IMR-90 (cell line): ENCODE results near the gene TMEM184C.

Experiments
- CEBPB ChIP-seq: IDR thresholded peaks from 2 replicates; pipeline ENCODE4 v1.6.1; 2012; ENCODE audit warnings: low read depth, low read length, improper control_type of control experiment
- CTCF ChIP-seq: conservative IDR thresholded peaks from 2 replicates; pipeline ENCODE4 v1.5.1; 2012; ENCODE audit warnings: mild to moderate bottlenecking, low read depth, low read length, improper control_type of control experiment
- MAZ ChIP-seq: IDR thresholded peaks from 2 replicates; pipeline ENCODE4 v1.6.1; 2012; ENCODE audit warnings: low read depth, mild to moderate bottlenecking, low read length, improper control_type of control experiment, moderate library complexity, borderline replicate concordance
- MXI1 ChIP-seq: IDR thresholded peaks from 2 replicates; pipeline ENCODE4 v1.6.1; 2012; ENCODE audit warnings: low read depth, mild to moderate bottlenecking, low read length, moderate library complexity, borderline replicate concordance
- POLR2A ChIP-seq: IDR thresholded peaks from 2 replicates; pipeline ENCODE4 v1.6.1; 2012; ENCODE audit warnings: mild to moderate bottlenecking, low read depth, low read length
- RFX5 ChIP-seq: IDR thresholded peaks from 2 replicates; pipeline ENCODE4 v1.8.0; 2012; ENCODE audit warnings: low read depth, mild to moderate bottlenecking, low read length, moderate library complexity
- USF2 ChIP-seq: fragments of 150-350 bp; IDR thresholded peaks from 2 replicates; pipeline ENCODE4 v1.6.1; 2017; ENCODE audit warnings: mild to moderate bottlenecking, antibody characterized with exemption, low read length, low read depth
- TF ChIP-seq, protein P1 (sequence below): fragments of 150-350 bp; IDR thresholded peaks from 2 replicates; pipeline ENCODE4 v1.6.1; 2016; ENCODE audit warnings: low read depth, mild to moderate bottlenecking, low read length, moderate library complexity, borderline replicate concordance

GRCh38 chr4:147674496-147674895, 57.3 kb downstream of the TMEM184C start:
- TF ChIP-seq CTCF (no peak), POLR2A (no peak), MAZ (no peak), CEBPB (peak; percentile 56), MXI1 (no peak), USF2 (no peak), RFX5 (no peak)
- TF ChIP-seq, protein P1, sequence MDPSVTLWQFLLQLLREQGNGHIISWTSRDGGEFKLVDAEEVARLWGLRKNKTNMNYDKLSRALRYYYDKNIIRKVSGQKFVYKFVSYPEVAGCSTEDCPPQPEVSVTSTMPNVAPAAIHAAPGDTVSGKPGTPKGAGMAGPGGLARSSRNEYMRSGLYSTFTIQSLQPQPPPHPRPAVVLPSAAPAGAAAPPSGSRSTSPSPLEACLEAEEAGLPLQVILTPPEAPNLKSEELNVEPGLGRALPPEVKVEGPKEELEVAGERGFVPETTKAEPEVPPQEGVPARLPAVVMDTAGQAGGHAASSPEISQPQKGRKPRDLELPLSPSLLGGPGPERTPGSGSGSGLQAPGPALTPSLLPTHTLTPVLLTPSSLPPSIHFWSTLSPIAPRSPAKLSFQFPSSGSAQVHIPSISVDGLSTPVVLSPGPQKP, result no peak
